HFF-Myc (cell line): ENCODE data around the gene YY1.

Source experiments
- DNase-seq: peaks from one replicate; pipeline ENCODE4 v3.0.0-alpha.2; 2011; ENCODE audit warnings: low read depth; ENCODE audit errors: extremely low read depth
- H3K4me3 ChIP-seq: replicated peaks from 2 replicates; pipeline ENCODE4 v1.5.1; 2011; ENCODE audit warnings: low read depth, mild to moderate bottlenecking, control low read depth, low read length
- CTCF ChIP-seq: IDR thresholded peaks from 2 replicates; pipeline ENCODE4 v1.5.1; 2012; ENCODE audit warnings: mild to moderate bottlenecking, low read depth, low read length, control low read depth; ENCODE audit errors: missing control alignments

Gene YY1

GRCh38 chr14:100289916-100290606 lies 51.1 kb downstream of the YY1 start:
- DNase-seq, result no peak
- TF ChIP-seq CTCF, result no peak
- H3K4me3 ChIP-seq, result no peak overlapping the region

GRCh38 chr14:100290607-100291304 lies 51.8 kb downstream of the YY1 start:
- H3K4me3 ChIP-seq, result no peak overlapping the region
- TF ChIP-seq CTCF, result no peak
- no peak for DNase-seq

- H3K4me3 ChIP-seq, result no peak overlapping the region
- DNase-seq, result no peak
- TF ChIP-seq CTCF, result no peak
Measured at GRCh38 chr14:100291305-100292075, 52.5 kb downstream of the YY1 start.

- no peak for TF ChIP-seq CTCF
- no peak overlapping the region for H3K4me3 ChIP-seq
- no peak for DNase-seq
Measured at GRCh38 chr14:100292301-100292775, 53.4 kb downstream of the YY1 start.

- DNase-seq, result no peak
- TF ChIP-seq CTCF, result no peak
- no peak overlapping the region for H3K4me3 ChIP-seq
Measured at GRCh38 chr14:100292776-100293461, 54.0 kb downstream of the YY1 start.

- no peak for TF ChIP-seq CTCF
- no peak for DNase-seq
- H3K4me3 ChIP-seq, result no peak overlapping the region
Measured at GRCh38 chr14:100293497-100294212, 54.7 kb downstream of the YY1 start.
